GM19397 (cell line): ENCODE data around the gene XRCC1.

Experiments used
- ATAC-seq: cut with Tn5 transposase; IDR thresholded peaks from one replicate; pipeline ENCODE4 v1.9.1; 2021; ENCODE audit warnings: mild to moderate bottlenecking, moderate library complexity; ENCODE audit not compliant: unreplicated experiment

XRCC1 gene

GRCh38 chr19:43546581-43546980 lies 28.7 kb downstream of the XRCC1 start:
- no peak for ATAC-seq

- no peak for ATAC-seq
These were observed 29.3 kb downstream of the XRCC1 start for GRCh38 chr19:43545981-43546380.

GRCh38 chr19:43545276-43545675 lies 30.1 kb downstream of the XRCC1 start:
- ATAC-seq, result no peak

- ATAC-seq, result no peak
These were observed 31.2 kb downstream of the XRCC1 start for GRCh38 chr19:43544077-43544476.

- ATAC-seq, result no peak
These were observed 33.2 kb downstream of the XRCC1 start for GRCh38 chr19:43541920-43542650.

GRCh38 chr19:43540381-43540780 lies 34.9 kb downstream of the XRCC1 start:
- ATAC-seq, result no peak

GRCh38 chr19:43538922-43539321 lies 36.4 kb downstream of the XRCC1 start:
- ATAC-seq, result no peak

GRCh38 chr19:43534816-43535761 lies 40.2 kb downstream of the XRCC1 start:
- no peak for ATAC-seq

GRCh38 chr19:43534305-43534815 lies 41.0 kb downstream of the XRCC1 start:
- ATAC-seq, result no peak

GRCh38 chr19:43533546-43534304 lies 41.6 kb downstream of the XRCC1 start:
- peak; percentile 48 for ATAC-seq

GRCh38 chr19:43532962-43533545 lies 42.3 kb downstream of the XRCC1 start, which contains the start of gene ZNF575:
Gene ZNF575, plus strand, starts transcription at chr19:43533188. Its CDS starts 1,235 bp downstream, at chr19:43534423.
- ATAC-seq, result peak; percentile 63

GRCh38 chr19:43532571-43532961 lies 42.8 kb downstream of the XRCC1 start:
- ATAC-seq, result peak; percentile 13

GRCh38 chr19:43527860-43528622 lies 47.3 kb downstream of the XRCC1 start:
- ATAC-seq, result no peak

GRCh38 chr19:43526884-43527859 lies 48.2 kb downstream of the XRCC1 start, which contains the start of gene ETHE1:
Gene ETHE1, minus strand, starts transcription at chr19:43527201. Its CDS starts 24 bp downstream, at chr19:43527177.
- ATAC-seq, result peak; percentile 78

GRCh38 chr19:43525836-43526771 lies 49.2 kb downstream of the XRCC1 start:
- peak; percentile 5 for ATAC-seq

GRCh38 chr19:43524922-43525835 lies 50.1 kb downstream of the XRCC1 start:
- no peak for ATAC-seq
